WI38 (cell line): Measurements from ENCODE around the gene PTGIR.

Source experiments
- H3K4me3 ChIP-seq: 2 replicates; pipeline ENCODE4 v1.5.1; 2011; ENCODE audit warnings: low read depth, mild to moderate bottlenecking, control low read depth, low read length
- CTCF ChIP-seq: IDR thresholded peaks from 2 replicates; pipeline ENCODE4 v1.5.1; 2012; ENCODE audit warnings: low read depth, mild to moderate bottlenecking, control low read depth, low read length

Gene PTGIR

GRCh38 chr19:46660551-46661019, 35.7 kb upstream of the PTGIR start:
- TF ChIP-seq CTCF: no peak
- peak overlapping the region; percentile 65 for H3K4me3 ChIP-seq

GRCh38 chr19:46660008-46660517, 35.2 kb upstream of the PTGIR start:
- no peak for TF ChIP-seq CTCF
- peak overlapping the region; percentile 65 for H3K4me3 ChIP-seq

- TF ChIP-seq CTCF: no peak
- H3K4me3 ChIP-seq: peak overlapping the region; percentile 65
Measured at GRCh38 chr19:46659151-46660007, 34.5 kb upstream of the PTGIR start.

GRCh38 chr19:46656541-46656940, 31.7 kb upstream of the PTGIR start:
- H3K4me3 ChIP-seq: no peak overlapping the region
- no peak for TF ChIP-seq CTCF

- TF ChIP-seq CTCF: no peak
- no peak overlapping the region for H3K4me3 ChIP-seq
Measured at GRCh38 chr19:46654621-46655152, 29.8 kb upstream of the PTGIR start.

GRCh38 chr19:46650445-46650844, 25.6 kb upstream of the PTGIR start:
- no peak overlapping the region for H3K4me3 ChIP-seq
- no peak for TF ChIP-seq CTCF
